ENCODE measurements around the gene ERCC1. TPM values are rescaled to one million over a fixed set of nuclear protein-coding genes. Genes with fewer than 3 reads are reported as not detected.
"Not testable (repeated sequence)": the region's sequence is repeated elsewhere in the genome, so short reads cannot be mapped to it uniquely, and the experiment has no call there.

Gene ERCC1
- total RNA-seq, 2 experiments from 2014 or later = 68.0 to 71.9 TPM

DNA sequence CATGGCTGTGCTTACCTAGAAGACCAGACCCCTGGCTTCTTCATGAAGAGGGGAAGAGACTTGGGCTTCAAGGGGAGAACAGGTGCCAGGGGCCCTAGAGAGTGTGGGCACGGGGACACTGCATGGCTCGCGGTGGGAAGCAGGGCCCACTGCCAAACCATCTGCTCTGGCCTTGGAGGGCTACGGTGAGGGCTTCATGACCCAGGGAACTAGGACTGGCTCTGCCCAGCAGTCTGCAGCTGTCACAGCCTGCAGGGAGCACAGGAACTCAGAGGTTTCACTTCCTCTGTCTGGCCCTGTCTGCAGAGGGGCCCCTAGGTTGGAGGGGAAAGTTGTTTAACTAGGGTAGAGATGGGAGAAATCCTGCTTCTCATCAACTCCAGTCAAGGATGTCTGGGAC, 4.3 kb downstream of the ERCC1 start:
- CTCF ChIA-PET = no interaction called here
- POLR2A ChIA-PET = interaction anchor here (0.6 kb wide), 1 partner anchor 312 kb away, joined by 5 read pairs; no protein-coding TSS in a partner anchor

DNA sequence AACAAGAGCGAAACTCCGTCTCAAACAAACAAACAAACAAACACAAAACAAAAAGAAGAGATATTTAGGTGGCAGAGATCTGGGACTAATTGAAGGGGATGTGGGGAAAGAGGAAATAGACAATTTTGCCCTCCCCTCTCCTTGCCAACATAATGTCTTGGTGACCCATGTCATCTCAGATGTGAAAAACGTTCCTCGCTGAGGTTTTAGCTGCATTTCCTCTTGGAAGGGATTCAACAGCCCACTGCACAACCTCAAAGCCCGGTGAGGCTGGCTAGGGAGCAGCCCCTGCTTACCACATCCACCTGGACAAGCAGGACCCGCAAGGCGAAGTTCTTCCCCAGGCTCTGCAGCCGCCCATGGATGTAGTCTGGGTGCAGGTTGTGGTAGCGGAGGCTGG, 4.9 kb downstream of the ERCC1 start:
- ChIA-PET POLR2A (no interaction called here), CTCF (no interaction called here)

DNA sequence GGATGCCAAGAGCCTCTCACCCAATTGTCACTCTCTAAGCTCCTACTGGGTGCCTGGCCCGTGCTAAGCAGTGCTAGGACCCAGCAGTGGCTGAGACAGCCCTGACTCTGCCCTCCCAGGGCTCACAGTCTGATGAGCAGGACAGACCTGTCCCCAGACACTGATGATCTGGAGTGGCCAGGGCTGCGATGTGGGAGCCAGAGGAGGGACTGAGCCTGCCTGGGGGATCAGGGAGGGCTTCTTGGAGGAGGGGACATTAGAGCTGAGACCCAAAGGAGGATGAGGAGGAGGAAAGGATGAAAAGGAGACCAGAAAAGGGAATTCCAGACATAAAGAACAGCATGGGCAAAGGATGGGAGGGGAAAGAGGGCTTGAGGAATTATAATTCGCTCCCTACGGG, 6.6 kb downstream of the ERCC1 start:
- POLR2A ChIA-PET = no interaction called here
- CTCF ChIA-PET = no interaction called here

DNA sequence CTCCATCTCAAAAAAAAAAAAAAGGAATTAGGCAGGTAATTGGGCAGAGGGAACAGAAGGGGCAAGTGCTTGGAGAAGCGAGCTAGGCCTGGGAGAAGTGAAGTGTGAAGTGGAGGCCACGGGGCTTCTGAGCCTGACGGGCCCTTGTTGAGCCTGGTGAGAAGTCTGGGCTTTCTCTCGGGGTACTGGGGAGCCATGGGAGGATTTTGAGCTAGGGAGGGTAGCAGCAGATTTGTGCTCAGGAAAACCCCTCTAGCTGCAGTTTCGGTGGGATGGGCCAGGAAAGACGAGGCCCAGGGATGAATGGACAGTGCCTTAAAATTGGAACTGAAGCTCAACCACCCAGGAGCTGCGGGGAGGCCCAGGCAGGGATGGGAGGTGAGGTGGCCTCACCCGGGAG, 9.2 kb downstream of the ERCC1 start:
- CTCF ChIA-PET = interaction anchor here (1.0 to 2.1 kb wide), 2 partner anchors 10 to 64 kb away, joined by 3 to 5 read pairs; partner anchors contain the start of gene PPP1R13L
- POLR2A ChIA-PET = interaction anchor here (0.7 kb wide), 1 partner anchor 10 kb away, joined by 3 read pairs; the partner anchor contains the start of gene PPP1R13L

DNA sequence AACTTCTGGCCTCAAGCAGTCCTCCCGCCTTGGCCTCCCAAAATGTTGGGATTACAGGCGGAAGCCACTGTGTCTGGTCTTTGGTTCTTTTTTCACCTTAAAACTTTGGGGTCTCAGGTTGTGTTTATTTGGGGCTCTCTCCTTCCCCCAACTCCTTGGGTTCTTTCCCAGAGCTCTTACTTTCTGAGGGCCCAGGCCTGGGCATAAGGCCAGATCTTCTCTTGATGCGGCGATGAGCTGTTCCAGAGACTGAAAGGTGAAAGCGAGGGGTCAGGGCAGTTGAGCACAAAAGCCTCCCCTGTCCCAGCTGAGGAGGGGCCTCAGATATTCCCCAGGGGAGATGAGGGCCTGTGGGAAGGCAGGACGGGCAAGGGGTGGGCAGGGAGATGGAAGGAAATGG, 10.2 kb downstream of the ERCC1 start:
- ChIA-PET CTCF (interaction anchor here (1.0 to 2.1 kb wide), 5 partner anchors 8 to 71 kb away, joined by 3 to 6 read pairs (median 3); partner anchors contain the start of gene PPP1R13L), POLR2A (no interaction called here)

DNA sequence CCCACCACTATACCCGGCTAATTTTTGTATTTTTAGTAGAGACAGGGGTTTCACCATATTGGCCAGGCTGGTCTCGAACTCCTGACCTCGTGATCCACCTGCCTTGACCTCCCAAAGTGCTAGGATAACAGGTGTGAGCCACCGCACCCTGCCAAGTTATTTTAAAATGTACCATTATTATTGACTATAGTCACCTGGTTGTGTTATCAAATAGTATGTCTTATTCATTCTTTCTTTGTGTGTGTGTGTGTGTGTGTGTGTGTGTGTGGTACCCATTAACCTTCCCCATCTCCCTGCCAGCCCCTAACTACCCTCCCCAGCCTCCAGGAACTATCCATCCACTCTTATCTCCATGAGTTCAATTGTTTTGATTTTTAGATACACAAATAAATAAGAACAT, 13.4 kb downstream of the ERCC1 start:
- CTCF ChIA-PET = interaction anchor here (0.6 kb wide), 1 partner anchor 13 kb away, joined by 3 read pairs; the partner anchor contains the start of gene ERCC1
- POLR2A ChIA-PET = not testable (repeated sequence)

DNA sequence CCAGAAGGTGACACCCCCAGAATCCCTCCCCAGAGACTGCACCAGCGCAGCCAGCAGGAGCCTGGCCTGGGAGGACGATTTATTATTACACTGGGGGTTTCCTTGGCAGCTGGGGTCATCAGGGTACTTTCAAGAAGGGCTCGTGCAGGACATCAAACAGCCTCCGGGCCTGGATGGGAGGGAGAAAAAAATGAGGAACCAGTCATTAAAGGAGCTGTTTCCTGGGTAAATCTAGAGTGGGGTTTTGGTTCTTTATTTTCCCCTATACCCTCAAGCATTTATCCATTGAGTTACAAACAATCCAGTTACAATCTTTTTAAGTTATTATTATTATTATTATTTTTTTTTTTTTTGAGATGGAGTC, 14.2 kb downstream of the ERCC1 start:
- POLR2A ChIA-PET = interaction anchor here (0.6 kb wide), 1 partner anchor 1339 kb away, joined by 4 read pairs; no protein-coding TSS in a partner anchor
- CTCF ChIA-PET = interaction anchor here (0.6 kb wide), 1 partner anchor 685 kb away, joined by 3 read pairs; no protein-coding TSS in a partner anchor

DNA sequence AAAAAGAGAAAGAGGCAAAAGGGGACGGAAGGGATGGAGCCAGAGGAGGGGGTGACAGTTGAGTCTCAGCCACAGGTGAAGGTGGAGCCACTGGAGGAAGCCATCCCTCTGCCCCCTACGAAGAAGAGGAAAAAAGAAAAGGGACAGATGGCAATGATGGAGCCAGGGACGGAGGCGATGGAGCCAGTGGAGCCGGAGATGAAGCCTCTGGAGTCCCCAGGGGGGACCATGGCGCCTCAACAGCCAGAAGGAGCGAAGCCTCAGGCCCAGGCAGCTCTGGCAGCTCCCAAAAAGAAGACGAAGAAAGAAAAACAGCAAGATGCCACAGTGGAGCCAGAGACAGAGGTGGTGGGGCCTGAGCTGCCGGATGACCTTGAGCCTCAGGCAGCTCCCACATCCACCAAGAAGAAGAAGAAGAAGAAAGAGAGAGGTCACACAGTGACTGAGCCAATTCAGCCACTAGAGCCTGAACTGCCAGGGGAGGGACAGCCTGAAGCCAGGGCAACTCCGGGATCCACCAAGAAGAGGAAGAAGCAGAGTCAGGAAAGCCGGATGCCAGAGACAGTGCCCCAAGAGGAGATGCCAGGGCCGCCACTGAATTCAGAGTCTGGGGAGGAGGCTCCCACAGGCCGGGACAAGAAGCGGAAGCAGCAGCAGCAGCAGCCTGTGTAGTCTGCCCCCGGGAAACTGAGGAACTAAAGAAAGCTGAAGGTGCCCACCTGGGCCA, 14.7 kb downstream of the ERCC1 start:
- ChIA-PET CTCF (interaction anchor here (0.6 kb wide), 1 partner anchor 685 kb away, joined by 3 read pairs; no protein-coding TSS in a partner anchor), POLR2A (interaction anchor here (0.6 kb wide), 1 partner anchor 1338 kb away, joined by 4 read pairs; no protein-coding TSS in a partner anchor)

DNA sequence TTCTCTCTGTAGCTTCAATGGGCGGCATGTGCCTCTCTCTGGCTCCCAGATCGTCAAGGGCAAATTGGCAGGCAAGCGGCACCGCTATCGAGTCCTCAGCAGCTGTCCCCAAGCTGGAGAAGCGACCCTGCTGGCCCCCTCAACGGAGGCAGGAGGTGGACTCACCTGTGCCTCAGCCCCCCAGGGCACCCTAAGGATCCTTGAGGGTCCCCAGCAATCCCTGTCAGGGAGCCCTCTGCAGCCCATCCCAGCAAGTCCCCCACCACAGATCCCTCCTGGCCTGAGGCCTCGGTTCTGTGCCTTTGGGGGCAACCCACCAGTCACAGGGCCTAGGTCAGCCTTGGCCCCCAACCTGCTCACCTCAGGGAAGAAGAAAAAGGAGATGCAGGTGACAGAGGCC, 15.6 kb downstream of the ERCC1 start:
- POLR2A ChIA-PET = interaction anchor here (0.9 kb wide), 1 partner anchor 23 kb away, joined by 3 read pairs; no protein-coding TSS in a partner anchor
- CTCF ChIA-PET = interaction anchor here (1.1 to 1.5 kb wide), 3 partner anchors 34 to 77 kb away, joined by 3 to 7 read pairs (median 6); no protein-coding TSS in a partner anchor

DNA sequence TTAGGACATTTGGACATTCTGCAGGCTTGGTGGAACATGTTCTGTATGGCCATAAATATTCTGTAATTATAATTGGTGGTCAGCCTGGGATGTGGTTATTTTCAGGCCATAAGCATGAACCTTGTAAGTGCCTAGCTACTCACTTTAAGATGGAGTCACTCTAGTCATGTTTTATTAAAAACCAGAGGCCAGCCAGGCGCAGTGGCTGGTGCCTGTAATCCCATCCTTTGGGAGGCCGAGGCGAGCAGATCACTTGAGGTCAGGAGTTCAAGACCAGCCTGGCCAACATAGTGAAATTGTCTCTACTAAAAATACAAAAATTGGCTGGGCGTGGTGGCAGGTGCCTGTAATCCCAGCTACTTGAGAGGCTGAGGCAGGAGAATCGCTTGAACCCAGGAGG, 16.1 kb downstream of the ERCC1 start:
- ChIA-PET POLR2A (interaction anchor here (0.5 to 0.9 kb wide), 2 partner anchors 24 to 119 kb away, joined by 3 read pairs; no protein-coding TSS in a partner anchor), CTCF (interaction anchor here (0.6 to 1.5 kb wide), 4 partner anchors 34 to 300 kb away, joined by 3 to 7 read pairs (median 4); no protein-coding TSS in a partner anchor)

DNA sequence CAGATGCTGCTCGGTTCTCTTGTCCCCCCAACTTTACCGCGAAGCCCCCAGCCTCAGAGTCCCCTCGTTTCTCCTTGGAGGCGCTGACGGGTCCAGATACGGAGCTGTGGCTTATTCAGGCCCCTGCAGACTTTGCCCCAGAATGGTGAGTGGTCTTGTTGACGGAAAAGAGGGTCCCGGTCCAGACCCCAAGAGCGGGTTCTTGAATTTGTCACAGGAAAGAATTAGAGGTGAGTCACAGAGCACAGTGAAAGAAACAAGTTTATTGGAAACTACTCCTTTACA, 16.7 kb downstream of the ERCC1 start:
- ChIA-PET POLR2A (no interaction called here), CTCF (interaction anchor here (0.6 to 1.5 kb wide), 4 partner anchors 33 to 301 kb away, joined by 3 to 7 read pairs (median 4); no protein-coding TSS in a partner anchor)

DNA sequence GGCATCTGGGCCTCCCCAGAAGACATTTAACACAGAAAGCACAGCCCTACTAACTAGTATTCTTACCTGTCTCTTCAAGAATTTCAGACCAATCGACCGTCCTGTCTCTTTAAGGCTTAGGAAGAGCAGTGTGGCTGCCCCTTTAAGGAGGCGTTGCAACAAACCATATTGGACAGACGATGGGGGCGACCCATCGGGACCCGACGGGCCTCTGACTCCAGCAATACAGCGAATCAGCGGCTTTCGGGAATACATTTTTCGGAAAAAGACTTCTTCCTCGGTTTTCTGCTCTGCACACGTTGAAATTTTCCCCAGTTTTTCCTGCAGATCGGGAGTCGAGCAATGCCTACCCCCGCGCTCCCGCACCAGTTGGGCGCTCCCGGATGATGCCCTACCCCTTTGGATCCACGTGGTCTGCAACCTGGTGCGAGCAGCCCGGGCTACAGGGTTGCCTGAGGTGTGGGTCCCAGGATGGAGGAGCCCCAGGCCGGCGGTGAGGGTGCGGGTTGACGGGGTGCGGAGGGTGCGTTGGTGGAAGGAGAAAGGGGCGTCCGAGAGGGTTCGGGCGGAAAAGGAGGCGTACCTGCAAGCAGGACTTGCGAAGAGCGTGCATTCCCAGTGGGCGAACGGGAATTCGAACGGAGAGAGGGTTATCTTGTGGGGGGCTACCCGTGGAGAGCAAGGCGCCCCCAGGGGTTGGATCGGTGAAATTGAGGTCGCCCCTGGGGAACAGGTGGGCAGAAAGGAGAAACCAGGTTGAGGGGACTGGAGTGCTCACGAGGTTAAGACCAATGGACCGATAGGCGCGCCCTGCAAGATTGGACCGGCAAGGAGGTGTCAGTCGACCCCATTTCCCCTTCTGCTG, 17.3 kb downstream of the ERCC1 start, which contains the start of gene POLR1G:
TSS of gene POLR1G (plus strand) at position 419 of the 865 bp plus-strand sequence. CDS start at position 472, 53 bp downstream.
- CTCF ChIA-PET = interaction anchor here (1.0 to 1.5 kb wide), 4 partner anchors 33 to 79 kb away, joined by 3 to 8 read pairs (median 6); no protein-coding TSS in a partner anchor
- POLR2A ChIA-PET = no interaction called here

DNA sequence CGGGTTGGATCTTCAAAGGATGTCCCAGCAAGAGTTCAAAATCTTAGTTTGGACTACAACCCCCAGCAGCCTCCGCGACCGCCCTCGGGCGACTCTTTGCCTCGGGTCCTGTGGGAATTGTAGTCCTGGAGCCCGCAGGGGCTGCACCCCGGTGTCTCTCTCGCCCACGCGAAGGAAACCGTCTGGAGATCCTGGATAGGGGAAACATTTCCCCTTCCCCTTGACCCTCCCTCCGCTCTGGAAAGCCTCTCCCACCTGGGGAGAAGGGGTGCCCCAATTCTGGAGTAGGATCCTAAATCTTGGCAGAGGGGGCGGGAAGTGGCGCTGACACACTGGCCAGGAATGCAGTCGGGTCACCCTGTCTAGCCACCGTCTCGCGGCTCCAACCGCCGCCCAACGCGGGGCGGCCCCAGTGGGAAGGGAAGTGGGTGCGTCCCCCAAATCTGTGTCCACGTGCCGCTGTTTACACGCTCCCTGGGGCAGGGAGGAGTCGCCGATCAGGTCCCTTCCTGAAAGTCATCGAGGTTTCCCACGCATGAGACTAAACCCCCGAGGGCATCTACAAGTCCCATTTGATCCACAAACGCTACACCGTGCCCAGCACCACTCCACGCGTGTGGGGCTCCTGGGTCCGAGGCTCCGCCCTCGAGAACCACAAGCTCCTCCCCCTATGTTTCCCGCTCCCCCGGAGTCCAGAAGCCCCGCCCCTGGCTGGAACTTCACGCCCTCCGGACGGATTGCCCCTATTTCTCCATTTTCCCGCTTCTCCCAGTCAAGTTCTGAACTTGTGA, 18.1 kb downstream of the ERCC1 start:
- ChIA-PET POLR2A (interaction anchor here (0.8 kb wide), 1 partner anchor 9 kb away, joined by 3 read pairs; no protein-coding TSS in a partner anchor), CTCF (interaction anchor here (0.6 to 6.0 kb wide), 6 partner anchors 8 to 257 kb away, joined by 3 to 28 read pairs (median 6); no protein-coding TSS in a partner anchor)

DNA sequence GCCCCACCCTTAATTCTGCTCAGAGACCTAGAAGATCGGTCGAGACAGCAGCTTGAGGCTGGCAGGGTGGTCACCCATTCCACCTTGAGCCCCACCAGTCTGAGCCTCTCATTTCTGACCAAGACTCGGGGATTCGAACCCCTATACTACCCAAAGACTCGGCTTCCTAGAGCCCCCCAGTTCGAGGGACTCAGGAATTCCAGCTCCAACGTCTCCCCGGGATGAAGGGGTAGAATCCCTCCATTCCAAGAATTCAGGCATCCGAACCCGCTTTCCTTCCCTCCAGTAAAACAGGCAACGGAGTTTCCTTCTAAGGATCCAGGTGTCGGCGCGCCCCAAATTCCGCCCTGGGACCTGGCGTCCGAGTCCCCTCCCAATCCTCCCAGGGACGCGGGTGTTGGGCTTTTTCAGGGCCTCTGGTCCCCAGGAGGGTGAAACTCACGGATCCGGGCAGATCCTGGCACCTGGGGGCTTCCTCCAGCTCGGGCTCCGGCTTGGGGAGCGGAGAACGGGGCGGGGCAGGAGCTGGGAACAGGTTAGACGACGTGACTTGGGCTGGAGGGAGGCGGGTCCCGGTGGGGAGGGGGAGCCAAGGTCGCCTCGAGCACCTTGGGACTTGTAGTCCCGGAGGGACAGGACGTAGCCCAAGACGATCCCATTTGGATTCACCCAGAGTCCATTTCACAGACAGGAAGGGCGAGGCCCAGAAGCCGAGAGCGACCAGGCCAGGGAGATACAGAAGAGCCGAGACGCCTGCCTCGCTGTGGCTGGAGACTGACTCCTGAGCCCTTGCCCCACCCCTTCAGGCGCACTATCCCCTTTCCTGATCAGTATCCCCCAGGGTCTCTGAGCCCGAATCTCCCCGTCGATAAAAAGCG, 18.9 kb downstream of the ERCC1 start, which contains the start of gene PPP1R13L:
TSS of gene PPP1R13L (minus strand) at position 513 of the 878 bp plus-strand sequence. CDS start 6,751 bp downstream, outside the sequence.
- CTCF ChIA-PET = interaction anchor here (0.6 to 6.0 kb wide), 6 partner anchors 9 to 258 kb away, joined by 3 to 28 read pairs (median 4); no protein-coding TSS in a partner anchor
- POLR2A ChIA-PET = interaction anchor here (0.8 kb wide), 1 partner anchor 10 kb away, joined by 3 read pairs; no protein-coding TSS in a partner anchor

DNA sequence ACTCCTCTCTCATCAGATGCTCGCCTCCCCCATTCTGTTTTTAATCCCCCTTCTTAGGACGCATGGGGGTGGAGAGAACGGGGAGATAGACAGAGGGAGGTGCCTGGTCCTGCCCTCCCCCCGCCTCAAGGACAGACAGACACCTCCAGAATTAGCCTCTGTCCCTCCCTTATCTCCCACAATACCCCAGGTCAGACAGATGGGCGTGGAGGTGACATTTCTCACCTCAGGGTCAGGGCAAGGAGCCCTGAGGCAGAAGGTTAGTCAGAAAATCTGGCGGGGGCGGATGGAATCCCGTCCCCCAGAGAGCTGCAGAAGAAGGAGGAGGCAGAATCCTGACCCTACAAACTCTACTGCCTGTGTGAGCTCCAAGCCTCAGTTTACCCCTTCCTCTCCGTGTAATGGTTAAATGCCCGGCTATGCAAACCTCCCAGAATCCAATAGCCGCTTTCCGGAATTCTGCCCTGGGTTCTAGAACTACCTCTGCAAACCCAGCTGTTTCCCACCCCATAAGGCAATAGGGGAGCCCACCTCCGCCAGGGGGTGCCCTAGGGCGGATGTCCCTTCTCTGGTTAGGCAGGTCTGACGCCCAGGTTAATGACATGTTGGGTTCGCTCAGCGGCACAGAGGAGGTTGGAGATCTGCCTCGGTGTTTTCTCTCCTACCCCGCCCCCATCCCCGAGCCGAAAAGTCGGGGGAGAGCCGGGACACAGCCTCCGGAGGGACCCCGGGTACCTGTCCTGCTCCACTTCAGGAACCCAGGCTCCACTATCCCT, 19.7 kb downstream of the ERCC1 start:
- CTCF ChIA-PET = interaction anchor here (1.0 to 6.0 kb wide), 7 partner anchors 10 to 85 kb away, joined by 3 to 28 read pairs (median 5); partner anchors contain the start of gene ERCC2
- POLR2A ChIA-PET = no interaction called here

DNA sequence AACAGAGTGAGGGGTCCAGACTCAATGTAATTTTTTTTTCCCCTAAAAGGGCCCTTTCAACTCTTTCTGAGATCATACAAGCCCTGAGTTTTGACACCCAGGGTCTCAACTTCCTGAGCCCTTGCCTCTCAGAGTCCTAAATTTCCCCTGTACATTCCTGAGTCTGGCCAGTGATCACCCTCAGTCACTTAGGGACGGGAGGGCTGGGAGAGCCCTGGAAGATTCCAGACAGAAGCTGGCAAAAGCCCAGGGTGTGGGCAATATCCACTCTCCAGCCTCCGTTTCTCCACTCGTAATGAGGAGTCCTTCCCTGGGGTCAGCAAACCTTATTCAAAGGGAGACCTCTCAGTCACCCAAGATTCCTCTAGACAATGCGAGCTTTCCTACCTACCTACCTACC, 20.4 kb downstream of the ERCC1 start:
- ChIA-PET CTCF (interaction anchor here (0.6 to 6.0 kb wide), 8 partner anchors 25 to 1969 kb away, joined by 3 to 28 read pairs (median 4); partner anchors contain the start of gene ERCC2), POLR2A (no interaction called here)

All from activated CD8-positive, alpha-beta memory T cell treated with anti-CD3 and anti-CD28 coated beads for 36 hours (primary cell).